NT2/D1 (cell line): Measurements from ENCODE around the gene MCF2L.
"Not testable (repeated sequence)": the region's sequence is repeated elsewhere in the genome, so short reads cannot be mapped to it uniquely, and the experiment has no call there.

Source experiments
- YY1 ChIP-seq: IDR thresholded peaks from 2 replicates; pipeline ENCODE4 v1.6.1; 2011; ENCODE audit not compliant: insufficient read length, insufficient read depth
- ZNF274 ChIP-seq: IDR thresholded peaks from 2 replicates; pipeline ENCODE4 v1.6.1; 2011; ENCODE audit warnings: mild to moderate bottlenecking, low read depth, low read length

GRCh38 chr13:113079781-113080080 lies 110.7 kb downstream of the MCF2L start:
- not testable (repeated sequence) for TF ChIP-seq YY1, ZNF274
